Articular chondrocyte of knee joint (primary cell): Measurements from ENCODE around the gene ANO5. TPM values are rescaled to one million over a fixed set of nuclear protein-coding genes. Genes with fewer than 3 reads are reported as not detected.

Experiments used
- total RNA-seq: library from RNA; depleted of rRNA; stranded (reverse); fragments of >200 nt; gene quantifications from 2 replicates; pipeline ENCODE4 v1.2.3, GENCODE V29; 2012

ANO5 gene
- total RNA-seq, result 0.11 TPM in 1 of 2 replicates, not detected in the other

GRCh38 chr11:22192642-22193347 lies at the start of gene ANO5:
TSS of gene ANO5 (plus strand) at chr11:22193085. CDS start at chr11:22193493, 408 bp downstream.

Other genes with a start within 250 kb of the ANO5 start
- not detected in 2 replicates for gene SLC17A6, start 145.3 kb downstream of the ANO5 start, total RNA-seq